NB4 (cell line): ENCODE data around the gene TOM1L2.

Source experiments
- DNase-seq: peaks from one replicate; pipeline ENCODE4 v3.0.0; 2010; ENCODE audit warnings: low read depth
- H3K4me3 ChIP-seq: one replicate; pipeline ENCODE4 v1.5.1; 2011; ENCODE audit warnings: mild to moderate bottlenecking, low read depth, low read length, moderate library complexity
- MYC ChIP-seq: IDR thresholded peaks from 2 replicates; pipeline ENCODE4 v1.6.1; 2011; ENCODE audit warnings: low read depth, low read length
- POLR2A ChIP-seq: IDR thresholded peaks from 2 replicates; pipeline ENCODE4 v1.6.1; 2011; ENCODE audit warnings: mild to moderate bottlenecking; ENCODE audit not compliant: insufficient read length; ENCODE audit errors: extremely low read depth
- TF ChIP-seq, protein P1 (sequence below): IDR thresholded peaks from one replicate; pipeline ENCODE4 v1.5.1; 2012; ENCODE audit warnings: low read depth, low read length
- TF ChIP-seq, protein P2 (sequence below): IDR thresholded peaks from 2 replicates; pipeline ENCODE4 v1.6.1; 2011; ENCODE audit warnings: low read depth, low read length

Gene TOM1L2

DNA sequence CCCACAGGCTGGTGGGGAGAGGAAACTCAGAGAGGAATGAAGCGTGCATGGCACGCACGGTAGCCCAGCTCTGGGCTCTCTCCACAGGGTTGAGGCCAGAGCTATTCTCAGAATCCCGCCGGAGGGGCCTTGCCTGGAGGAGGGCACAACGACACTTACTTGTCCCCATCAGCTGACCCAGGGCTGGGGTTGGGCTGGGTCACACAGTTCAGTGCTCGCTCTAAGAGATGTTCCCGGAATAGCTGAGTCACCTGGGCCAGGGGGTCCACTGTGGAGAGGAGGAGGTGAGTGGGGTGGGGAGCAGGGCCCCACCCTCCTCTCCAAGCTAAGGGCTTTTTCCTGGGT lies 157.2 kb downstream of the TOM1L2 start:
- H3K4me3 ChIP-seq: no peak overlapping the region
- TF ChIP-seq POLR2A: no peak
- TF ChIP-seq, protein P1, sequence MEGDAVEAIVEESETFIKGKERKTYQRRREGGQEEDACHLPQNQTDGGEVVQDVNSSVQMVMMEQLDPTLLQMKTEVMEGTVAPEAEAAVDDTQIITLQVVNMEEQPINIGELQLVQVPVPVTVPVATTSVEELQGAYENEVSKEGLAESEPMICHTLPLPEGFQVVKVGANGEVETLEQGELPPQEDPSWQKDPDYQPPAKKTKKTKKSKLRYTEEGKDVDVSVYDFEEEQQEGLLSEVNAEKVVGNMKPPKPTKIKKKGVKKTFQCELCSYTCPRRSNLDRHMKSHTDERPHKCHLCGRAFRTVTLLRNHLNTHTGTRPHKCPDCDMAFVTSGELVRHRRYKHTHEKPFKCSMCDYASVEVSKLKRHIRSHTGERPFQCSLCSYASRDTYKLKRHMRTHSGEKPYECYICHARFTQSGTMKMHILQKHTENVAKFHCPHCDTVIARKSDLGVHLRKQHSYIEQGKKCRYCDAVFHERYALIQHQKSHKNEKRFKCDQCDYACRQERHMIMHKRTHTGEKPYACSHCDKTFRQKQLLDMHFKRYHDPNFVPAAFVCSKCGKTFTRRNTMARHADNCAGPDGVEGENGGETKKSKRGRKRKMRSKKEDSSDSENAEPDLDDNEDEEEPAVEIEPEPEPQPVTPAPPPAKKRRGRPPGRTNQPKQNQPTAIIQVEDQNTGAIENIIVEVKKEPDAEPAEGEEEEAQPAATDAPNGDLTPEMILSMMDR: no peak
- TF ChIP-seq, protein P2, sequence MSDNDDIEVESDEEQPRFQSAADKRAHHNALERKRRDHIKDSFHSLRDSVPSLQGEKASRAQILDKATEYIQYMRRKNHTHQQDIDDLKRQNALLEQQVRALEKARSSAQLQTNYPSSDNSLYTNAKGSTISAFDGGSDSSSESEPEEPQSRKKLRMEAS: no peak
- no peak for TF ChIP-seq MYC
- no peak for DNase-seq

DNA sequence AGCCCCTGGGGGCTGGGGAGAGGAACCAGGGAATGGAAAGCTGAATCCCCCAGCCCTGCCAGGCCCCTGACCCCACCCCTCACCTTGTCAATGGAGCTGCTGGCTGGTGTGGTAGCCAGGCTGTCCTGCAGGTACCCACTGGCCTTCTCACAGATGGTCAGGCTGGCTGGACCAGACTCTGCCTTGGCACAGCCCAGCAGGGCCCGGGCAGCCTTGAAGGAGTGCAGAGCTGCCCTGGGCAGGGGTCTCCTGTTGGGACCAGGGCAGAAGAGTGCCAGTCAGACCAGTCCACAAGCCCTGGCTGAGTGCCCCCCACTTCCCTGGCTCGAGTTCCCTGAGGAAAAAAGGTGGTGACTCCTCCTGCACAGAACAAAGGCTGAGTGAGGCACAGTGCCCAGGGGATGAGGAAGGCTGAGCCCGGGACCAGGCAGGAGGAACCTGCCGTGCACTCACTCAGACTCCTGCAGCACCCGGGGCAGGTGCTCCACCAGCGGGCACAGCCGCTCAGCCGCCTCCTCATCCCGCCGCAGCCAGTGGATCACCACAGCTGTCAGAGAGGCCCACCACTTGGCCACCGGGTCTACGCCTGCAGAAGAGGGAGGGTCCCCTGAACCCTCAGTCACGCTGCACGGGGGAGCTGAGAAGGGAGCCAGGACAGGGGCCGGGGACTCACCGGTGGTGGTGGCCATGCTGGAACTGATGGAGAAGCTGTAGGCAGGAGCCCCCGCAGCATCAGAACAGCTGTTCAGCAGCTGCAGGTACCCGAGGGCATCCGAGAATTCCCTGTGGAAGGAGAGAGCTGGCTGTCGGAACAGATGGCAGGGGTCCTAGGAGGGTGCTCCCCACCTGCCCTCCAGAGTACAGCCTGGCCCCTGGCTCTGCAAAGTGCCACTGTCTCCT lies 157.8 kb downstream of the TOM1L2 start:
- TF ChIP-seq, protein P2: no peak
- TF ChIP-seq, protein P1: no peak
- TF ChIP-seq MYC (no peak), POLR2A (no peak)
- DNase-seq: no peak
- H3K4me3 ChIP-seq: no peak overlapping the region

DNA sequence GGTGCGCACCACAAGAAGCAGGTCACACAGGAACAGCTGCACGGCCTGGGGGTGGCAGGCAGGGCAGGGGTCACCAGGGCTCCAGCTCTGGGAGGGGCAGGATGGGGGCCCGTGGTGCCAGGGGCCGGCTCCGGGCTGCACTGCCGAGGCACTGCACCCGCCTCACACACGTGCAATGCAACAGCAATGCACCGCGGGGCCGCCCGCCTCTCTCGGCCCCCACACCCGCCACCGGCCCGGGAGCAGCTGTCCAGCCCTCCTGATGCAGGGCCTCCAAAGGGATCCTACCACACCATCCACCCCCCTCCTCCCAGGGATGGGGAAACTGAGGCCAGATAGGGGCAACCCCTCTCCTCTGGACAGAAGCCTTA lies 158.5 kb downstream of the TOM1L2 start:
- TF ChIP-seq MYC (no peak), POLR2A (no peak)
- TF ChIP-seq, protein P1: no peak
- TF ChIP-seq, protein P2: no peak
- H3K4me3 ChIP-seq: no peak overlapping the region
- no peak for DNase-seq

DNA sequence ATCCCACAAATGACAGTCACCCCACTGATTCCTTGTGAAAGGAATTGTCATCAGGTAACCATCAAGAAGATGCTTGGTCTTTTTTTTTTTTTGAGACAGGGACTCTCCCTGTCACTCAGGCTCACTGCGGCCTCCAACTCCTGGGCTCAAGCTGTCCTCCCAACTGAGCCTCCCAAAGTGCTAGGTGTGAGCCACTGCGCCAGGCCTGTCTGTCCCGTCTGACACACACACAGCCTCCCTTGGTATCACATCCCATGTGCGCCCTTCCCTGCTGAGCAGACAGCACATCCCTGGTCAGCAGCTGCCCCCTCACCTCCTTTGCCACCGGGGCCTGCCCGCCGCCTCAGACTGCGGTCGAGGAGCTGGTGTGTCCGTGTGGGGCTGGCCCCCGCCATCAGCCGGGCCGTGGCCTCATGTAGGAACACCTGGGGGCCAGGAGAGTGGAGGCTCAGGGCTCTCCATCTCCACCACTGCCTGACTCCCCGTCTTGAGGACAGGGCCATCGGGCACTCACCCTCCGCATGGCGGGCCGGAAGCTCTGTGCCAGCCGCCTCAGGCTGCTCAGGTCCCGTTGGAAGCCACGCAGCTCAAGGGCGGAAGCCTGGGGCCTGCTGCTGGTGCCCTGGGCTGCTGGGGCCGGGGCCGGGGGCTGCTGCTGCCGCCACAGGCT lies 159.0 kb downstream of the TOM1L2 start:
- no peak overlapping the region for H3K4me3 ChIP-seq
- TF ChIP-seq POLR2A: no peak
- TF ChIP-seq, protein P1: no peak
- no peak for TF ChIP-seq MYC
- TF ChIP-seq, protein P2: no peak
- no peak for DNase-seq

DNA sequence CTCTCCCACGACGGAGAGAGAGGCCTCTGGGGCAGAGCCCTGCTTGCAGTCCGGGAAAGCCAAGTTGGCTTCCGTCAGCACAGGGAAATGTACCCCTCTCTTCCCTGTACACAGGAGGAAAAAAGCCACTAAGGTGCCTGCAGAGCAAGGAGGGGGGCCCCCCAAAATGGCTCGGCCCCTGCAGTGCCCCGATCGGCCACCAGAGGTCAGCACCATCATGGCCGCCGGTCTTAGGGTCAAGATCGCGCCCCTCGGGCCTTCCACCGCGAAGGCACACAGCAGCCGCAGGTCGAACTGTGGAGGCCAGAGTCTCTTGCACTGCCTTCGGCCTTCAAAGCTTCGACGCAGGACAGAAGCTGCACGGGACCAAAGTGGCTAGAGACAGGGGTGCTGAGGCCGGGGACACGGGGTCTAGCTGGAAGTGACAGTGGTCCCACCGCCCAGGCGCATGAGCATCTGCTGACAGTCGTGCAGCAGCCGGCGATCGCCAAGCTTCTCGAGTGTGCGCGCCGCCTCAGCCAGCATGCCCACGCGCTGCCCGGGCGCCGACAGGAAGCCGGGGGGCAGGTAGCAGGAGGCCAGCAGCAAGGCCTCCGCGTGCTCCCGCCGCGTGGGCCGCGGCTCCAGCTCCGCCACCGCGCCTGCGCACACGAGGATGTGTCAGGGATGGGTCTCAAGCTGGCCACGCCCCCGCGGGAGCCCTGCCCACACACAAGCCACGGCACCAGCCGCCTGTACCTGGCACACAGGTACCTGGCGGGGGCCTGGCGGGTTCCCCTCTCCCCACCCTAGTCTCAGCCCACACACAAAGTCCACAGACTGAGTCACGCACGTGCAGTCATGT lies 159.8 kb downstream of the TOM1L2 start:
- DNase-seq: peak; percentile 71
- TF ChIP-seq, protein P1: peak; percentile 95
- no peak for TF ChIP-seq MYC
- H3K4me3 ChIP-seq: no peak overlapping the region
